ENCODE results near the gene MTTP.

DNA sequence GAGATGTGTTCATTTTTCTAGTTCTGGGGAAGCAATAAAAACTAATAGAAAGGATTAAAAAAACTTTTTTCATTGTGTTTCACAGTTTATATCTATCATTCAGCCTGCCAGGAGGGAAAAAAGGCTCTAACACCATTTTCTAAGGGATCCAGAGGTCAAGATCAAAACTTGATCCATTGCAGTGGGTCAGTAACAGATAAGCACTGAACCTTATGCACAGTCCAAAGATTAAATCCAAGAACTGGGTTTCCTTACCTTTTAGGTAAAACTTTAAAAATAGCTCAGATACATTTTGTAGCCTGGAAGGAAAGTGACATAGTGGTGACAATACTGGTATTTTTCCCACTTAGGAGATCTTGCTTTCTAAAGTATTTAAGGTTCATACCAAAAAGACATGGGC is 12.7 kb downstream of the MTTP start:
- TF ChIP-seq CTCF (IDR thresholded peaks at IDR 0.05): no peak
- TF ChIP-seq POLR2A (IDR thresholded peaks at IDR 0.05): no peak
